Body of pancreas (tissue), 4 donors: Measurements from ENCODE around the gene FAAH. TPM values are rescaled to one million over a fixed set of nuclear protein-coding genes. Genes with fewer than 3 reads are reported as not detected.

ENCODE experiments used
- ATAC-seq: fragments of 150-250 bp; one replicate; pipeline ENCODE4 v1.9.1; 2016
- DNase-seq, 4 donors: peaks; one replicate each; pipeline ENCODE4 v3.0.0-alpha.2; 2019
- H3K27ac ChIP-seq, 4 donors: fragments of 200-600 bp; sonication (generic); 1 replicate in 3 of 4; 2 replicates in 1 of 4; pipeline versions ENCODE4 v1.5.1 to v1.6.1; 2016 to 2019; ENCODE audit warnings: mild to moderate bottlenecking in 1 of 4, mixed read lengths in 1 of 4, moderate library complexity in 1 of 4
- H3K27me3 ChIP-seq, 2 donors: fragments of 200-600 bp; sonication (generic); one replicate each; pipeline ENCODE4 v1.6.0; 2016; ENCODE audit warnings: mild to moderate bottlenecking in 1 of 2
- H3K36me3 ChIP-seq, 2 donors: fragments of 200-600 bp; sonication (generic); replicated peaks in 1 of 2; 2 replicates each; pipeline ENCODE4 v1.5.1; 2016; ENCODE audit warnings: low read depth in 2 of 2; ENCODE audit not compliant: insufficient read depth in 1 of 2
- H3K4me1 ChIP-seq: fragments of 200-600 bp; sonication (generic); one replicate; pipeline ENCODE4 v1.6.0; 2016
- H3K4me3 ChIP-seq, 2 donors: fragments of 200-600 bp; sonication (generic); 1 replicate in 1 of 2; 2 replicates in 1 of 2; pipeline ENCODE4 v1.5.1; 2016 to 2019
- H3K9me3 ChIP-seq, 3 donors: fragments of 200-600 bp; sonication (generic); 1 replicate in 2 of 3; 2 replicates in 1 of 3; pipeline ENCODE4 v1.5.1; 2016
- POLR2A ChIP-seq, 3 donors: fragments of 450-650 bp; IDR thresholded peaks; one replicate each; pipeline ENCODE4 v1.6.1; 2016; ENCODE audit warnings: antibody characterized with exemption in 3 of 3, mild to moderate bottlenecking in 2 of 3
- WGBS, 2 donors: methylation state at CpG; one replicate each; pipeline ENCODE4 v1.1.5; 2017; 5-methylcytosine and 5-hydroxymethylcytosine counted together
- intact Hi-C: fragments of 100-400 bp; cut with DNase I; formaldehyde crosslinking; loops from one replicate; pipeline ENCODE4 v1.15.1; 2023
- total RNA-seq, 2 donors: library from RNA; depleted of rRNA; stranded (reverse); fragments of >200 nt; gene quantifications; one replicate each; pipeline ENCODE4 v1.1.0, GENCODE V29; 2016
- TF ChIP-seq, protein P1 (sequence below), 7 experiments: fragments of 450-650 bp in 4 of 7; fragments of 200-600 bp in 3 of 7; sonication (generic) in 3 of 7; IDR thresholded peaks; one replicate each; pipeline ENCODE4 v1.5.1; 2016 to 2019; ENCODE audit warnings: antibody characterized with exemption in 7 of 7

The FAAH gene
- total RNA-seq, 2 donors from 2014 or later, result 47.0 to 86.4 TPM

DNA sequence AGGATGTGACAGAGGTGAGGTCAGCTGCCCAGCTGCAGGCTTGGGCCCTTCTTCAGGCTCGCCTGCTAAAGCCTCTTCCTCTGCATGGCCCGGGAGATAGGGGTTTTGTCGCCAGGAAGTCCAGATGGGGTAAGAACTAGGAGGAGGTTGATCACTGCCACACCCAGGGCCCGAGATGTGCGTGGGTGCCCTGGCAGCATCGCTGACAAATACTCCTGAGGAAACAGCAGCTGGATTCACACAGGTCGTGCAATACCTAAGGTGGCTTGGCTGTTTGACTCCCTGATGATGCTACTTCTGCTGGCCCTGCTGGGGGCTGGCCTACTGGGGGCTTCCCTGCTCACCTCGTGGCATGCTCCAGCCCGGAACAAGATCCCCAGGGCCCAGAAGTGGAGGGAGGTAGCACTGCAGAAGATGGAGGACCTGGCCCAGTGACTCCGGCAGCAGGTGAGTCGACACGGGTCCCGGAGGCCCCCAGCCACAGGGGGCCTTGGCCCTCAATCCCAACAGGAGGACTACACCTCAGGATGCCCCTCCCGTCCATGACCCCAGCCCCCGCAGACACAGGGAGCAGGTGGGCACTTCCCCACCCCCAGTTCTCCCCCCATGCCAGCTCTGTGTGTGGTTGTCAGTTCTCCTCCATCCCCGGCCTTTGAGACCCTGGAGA lies 29.6 kb downstream of the FAAH start:
- no peak for TF ChIP-seq POLR2A (IDR thresholded peaks at IDR 0.05)
- TF ChIP-seq, protein P1, sequence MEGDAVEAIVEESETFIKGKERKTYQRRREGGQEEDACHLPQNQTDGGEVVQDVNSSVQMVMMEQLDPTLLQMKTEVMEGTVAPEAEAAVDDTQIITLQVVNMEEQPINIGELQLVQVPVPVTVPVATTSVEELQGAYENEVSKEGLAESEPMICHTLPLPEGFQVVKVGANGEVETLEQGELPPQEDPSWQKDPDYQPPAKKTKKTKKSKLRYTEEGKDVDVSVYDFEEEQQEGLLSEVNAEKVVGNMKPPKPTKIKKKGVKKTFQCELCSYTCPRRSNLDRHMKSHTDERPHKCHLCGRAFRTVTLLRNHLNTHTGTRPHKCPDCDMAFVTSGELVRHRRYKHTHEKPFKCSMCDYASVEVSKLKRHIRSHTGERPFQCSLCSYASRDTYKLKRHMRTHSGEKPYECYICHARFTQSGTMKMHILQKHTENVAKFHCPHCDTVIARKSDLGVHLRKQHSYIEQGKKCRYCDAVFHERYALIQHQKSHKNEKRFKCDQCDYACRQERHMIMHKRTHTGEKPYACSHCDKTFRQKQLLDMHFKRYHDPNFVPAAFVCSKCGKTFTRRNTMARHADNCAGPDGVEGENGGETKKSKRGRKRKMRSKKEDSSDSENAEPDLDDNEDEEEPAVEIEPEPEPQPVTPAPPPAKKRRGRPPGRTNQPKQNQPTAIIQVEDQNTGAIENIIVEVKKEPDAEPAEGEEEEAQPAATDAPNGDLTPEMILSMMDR (IDR thresholded peaks at IDR 0.05), result no peak
- WGBS, 2 donors, result 62% methylated on average over 14 of the region's 16 CpGs; no CpG with 5 or more reads in 1 of the 2 donors
- DNase-seq (no peak), ATAC-seq (no peak)
- Histone ChIP-seq H3K27me3 (peaks cover 0 to 3% of the 10 kb centered on the region in 2 donors), H3K4me1 (no peaks in the 10 kb centered on the region), H3K27ac (no peak overlapping the region), H3K36me3 (no peaks in the 10 kb centered on the region), H3K4me3 (no peak overlapping the region), H3K9me3 (no peaks in the 10 kb centered on the region)
- intact Hi-C loops, result no loop called here

DNA sequence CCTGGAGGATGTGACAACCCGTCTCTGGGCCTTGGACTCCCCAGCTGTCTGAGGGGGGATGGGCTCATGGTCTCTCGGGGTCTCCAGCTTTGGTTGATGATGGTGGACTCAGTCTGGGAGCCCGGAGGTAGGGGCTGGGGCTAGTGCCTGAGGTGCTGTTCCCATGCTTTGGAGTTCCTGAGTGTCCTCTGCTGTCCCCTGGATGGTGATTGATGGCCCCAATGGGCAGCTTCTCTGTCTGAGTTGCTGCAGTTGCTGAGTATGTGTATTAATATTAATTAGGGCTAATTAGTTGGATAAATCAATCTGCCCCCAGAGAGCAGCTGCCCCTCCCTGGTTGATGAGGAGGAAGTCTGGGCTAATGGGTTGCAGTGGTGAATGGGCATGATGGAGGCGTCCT lies 30.6 kb downstream of the FAAH start:
- no peaks in the 10 kb centered on the region for H3K9me3 ChIP-seq
- no peaks in the 10 kb centered on the region for H3K4me1 ChIP-seq
- H3K4me3 ChIP-seq, result no peak overlapping the region
- ATAC-seq, result no peak
- WGBS, 2 donors, result 68 to 74% methylated on average over 2 to 4 of the region's 4 CpGs
- no peak for TF ChIP-seq POLR2A (IDR thresholded peaks at IDR 0.05)
- TF ChIP-seq, protein P1 (IDR thresholded peaks at IDR 0.05), result no peak
- intact Hi-C loops, result no loop called here
- H3K36me3 ChIP-seq, result no peaks in the 10 kb centered on the region
- peaks cover 0 to 3% of the 10 kb centered on the region in 2 donors for H3K27me3 ChIP-seq
- DNase-seq, result no peak
- no peak overlapping the region for H3K27ac ChIP-seq

DNA sequence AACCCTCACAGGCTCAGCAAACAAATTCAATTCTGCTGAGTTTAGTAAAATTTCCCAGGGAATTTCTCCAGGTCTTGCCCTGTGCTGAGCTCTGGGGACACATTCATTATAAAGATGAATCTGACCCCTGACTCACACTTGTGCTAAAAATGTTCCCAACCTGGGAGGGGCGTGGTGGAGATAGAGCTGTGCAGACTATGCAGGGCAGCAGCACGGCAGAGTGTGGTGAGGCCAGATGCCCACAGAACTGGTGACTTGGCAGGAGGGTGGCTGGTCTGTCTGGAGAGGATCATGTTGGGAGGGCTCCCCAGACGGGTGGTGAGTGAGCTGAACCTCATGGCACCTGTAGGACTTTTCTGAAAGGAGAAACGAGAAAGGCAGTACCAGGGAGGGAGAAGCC lies 31.6 kb downstream of the FAAH start:
- H3K9me3 ChIP-seq, result no peaks in the 10 kb centered on the region
- TF ChIP-seq POLR2A (IDR thresholded peaks at IDR 0.05), result no peak
- TF ChIP-seq, protein P1 (IDR thresholded peaks at IDR 0.05), result no peak
- H3K4me3 ChIP-seq, result no peak overlapping the region
- DNase-seq (no peak), ATAC-seq (no peak)
- intact Hi-C loops, result no loop called here
- 50 to 57% methylated on average over 4 of the region's 4 CpGs for WGBS, 2 donors
- H3K27me3 ChIP-seq, result peaks cover 0 to 3% of the 10 kb centered on the region in 2 donors
- no peaks in the 10 kb centered on the region for H3K36me3 ChIP-seq
- H3K4me1 ChIP-seq, result no peaks in the 10 kb centered on the region
- no peak overlapping the region for H3K27ac ChIP-seq

DNA sequence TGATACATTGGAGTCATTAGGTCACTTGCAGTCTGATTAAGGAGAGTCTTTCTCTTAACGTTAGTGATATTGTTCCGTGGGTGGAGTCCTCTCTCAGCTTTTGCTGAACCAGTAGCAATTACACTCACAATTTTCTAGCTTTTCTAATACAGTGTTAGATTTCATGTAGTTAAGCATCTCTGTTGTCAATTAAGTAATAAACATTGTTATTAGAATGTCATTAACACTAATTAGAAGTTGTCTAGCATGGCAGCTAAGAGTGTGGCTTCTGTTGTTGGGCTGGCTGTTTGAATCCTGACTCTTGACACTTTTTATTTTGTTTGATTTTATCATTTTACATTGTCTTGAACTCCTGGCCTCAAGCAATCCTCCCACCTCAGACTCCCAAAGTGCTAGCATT lies 33.4 kb downstream of the FAAH start:
- H3K27ac ChIP-seq, result no peak overlapping the region
- no peak overlapping the region for H3K4me3 ChIP-seq
- 57 to 75% methylated on average over 2 of the region's 2 CpGs for WGBS, 2 donors
- H3K4me1 ChIP-seq, result no peaks in the 10 kb centered on the region
- TF ChIP-seq, protein P1 (IDR thresholded peaks at IDR 0.05), result no peak
- no peak for TF ChIP-seq POLR2A (IDR thresholded peaks at IDR 0.05)
- H3K9me3 ChIP-seq, result no peaks in the 10 kb centered on the region
- intact Hi-C loops, result no loop called here
- H3K36me3 ChIP-seq, result no peaks in the 10 kb centered on the region
- ATAC-seq, result no peak
- peaks cover 0 to 3% of the 10 kb centered on the region in 2 donors for H3K27me3 ChIP-seq
- no peak for DNase-seq

DNA sequence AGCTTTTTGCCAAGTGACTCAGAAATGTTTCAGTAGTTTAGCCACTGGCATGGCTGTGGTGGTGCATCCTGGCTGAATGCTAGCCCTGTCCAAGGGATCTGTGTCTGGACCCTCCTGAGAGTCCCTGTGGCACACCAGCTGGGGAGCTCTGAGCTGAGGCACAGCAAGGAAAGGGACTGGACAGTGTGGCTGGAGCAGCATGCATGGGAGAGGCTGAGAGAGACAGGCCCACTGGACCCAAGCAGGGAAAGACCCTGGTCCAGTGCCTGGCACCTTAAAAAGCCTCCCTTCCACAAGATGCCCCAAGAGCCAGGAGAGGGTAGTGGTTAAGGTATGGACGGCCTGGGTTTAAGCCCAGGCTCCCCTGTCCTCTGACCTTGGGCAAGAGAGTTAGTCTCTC lies 35.3 kb downstream of the FAAH start:
- TF ChIP-seq, protein P1 (IDR thresholded peaks at IDR 0.05), result no peak
- TF ChIP-seq POLR2A (IDR thresholded peaks at IDR 0.05), result no peak
- Histone ChIP-seq H3K27me3 (no peaks in the 10 kb centered on the region), H3K36me3 (no peaks in the 10 kb centered on the region), H3K4me3 (no peak overlapping the region), H3K4me1 (no peaks in the 10 kb centered on the region), H3K27ac (no peak overlapping the region), H3K9me3 (no peaks in the 10 kb centered on the region)
- WGBS, 2 donors, result 71 to 100% methylated on average over 1 of the region's 1 CpG
- intact Hi-C loops, result no loop called here
- no peak for ATAC-seq
- DNase-seq, result no peak
